Breast epithelium (tissue), 3 donors: ENCODE measurements around the gene CNP.

Experiments used
- CTCF ChIP-seq, 3 donors: fragments of 450-650 bp; IDR thresholded peaks; one replicate each; pipeline ENCODE4 v1.5.1; 2016 to 2017; ENCODE audit warnings: antibody characterized with exemption in 3 of 3, mild to moderate bottlenecking in 3 of 3, moderate library complexity in 3 of 3
- POLR2A ChIP-seq: fragments of 450-650 bp; IDR thresholded peaks from one replicate; pipeline ENCODE4 v1.6.1; 2016; ENCODE audit warnings: antibody characterized with exemption, mild to moderate bottlenecking, moderate library complexity

- TF ChIP-seq CTCF (IDR thresholded peaks at IDR 0.05) (no peak), POLR2A (peak; percentile 49)
Measured at GRCh38 chr17:42016941-42017865, 50.6 kb downstream of the CNP start, which contains the start of gene DNAJC7.
